OCI-LY3 (cell line): ENCODE measurements around the gene ARID5B.
A peak's percentile ranks its signal among the peaks of the same experiment; 100 is the strongest.

Experiments
- H2AFZ ChIP-seq: fragments of 200-600, 300-600 bp; shearing (Covaris generic); 2 replicates; pipeline ENCODE4 v1.6.0; 2014; ENCODE audit warnings: antibody characterized with exemption, low read depth, low read length
- H3K27ac ChIP-seq: fragments of 200-600, 300-600 bp; sonication (generic); 2 replicates; pipeline ENCODE4 v1.5.1; 2014; ENCODE audit warnings: mild to moderate bottlenecking, low read length, moderate library complexity, mixed read lengths
- H3K27me3 ChIP-seq: fragments of 200-600, 300-600 bp; sonication (generic); 2 replicates; pipeline ENCODE4 v1.6.1; 2014; ENCODE audit warnings: low read depth, low read length, mixed read lengths
- H3K36me3 ChIP-seq: fragments of 200-600, 300-600 bp; sonication (generic); replicated peaks from 2 replicates; pipeline ENCODE3; 2014; ENCODE audit warnings: low read depth, low read length, mixed read lengths
- H3K4me1 ChIP-seq: fragments of 300-600, 200-600 bp; sonication (generic); 2 replicates; pipeline ENCODE4 v1.6.1; 2014; ENCODE audit warnings: low read length, mixed read lengths
- H3K4me2 ChIP-seq: fragments of 200-600, 300-600 bp; sonication (generic); 2 replicates; pipeline ENCODE4 v1.6.1; 2014; ENCODE audit warnings: low read length, mixed read lengths
- H3K4me3 ChIP-seq: fragments of 300-600, 200-600 bp; sonication (generic); 2 replicates; pipeline ENCODE4 v1.5.1; 2014; ENCODE audit warnings: antibody characterized with exemption, mild to moderate bottlenecking, low read length, moderate library complexity
- H3K79me2 ChIP-seq: fragments of 300-600, 200-600 bp; shearing (Covaris generic); 2 replicates; pipeline ENCODE4 v1.6.1; 2014; ENCODE audit warnings: mild to moderate bottlenecking, low read length, mixed read lengths
- H3K9ac ChIP-seq: fragments of 300-600, 200-600 bp; shearing (Covaris generic); 2 replicates; pipeline ENCODE4 v1.6.0; 2014; ENCODE audit warnings: mild to moderate bottlenecking, low read length, moderate library complexity
- H3K9me3 ChIP-seq: fragments of 200-600, 300-600 bp; shearing (Covaris generic); 2 replicates; pipeline ENCODE4 v1.6.1; 2014; ENCODE audit warnings: low read length, mixed read lengths; ENCODE audit not compliant: insufficient read depth
- H4K20me1 ChIP-seq: fragments of 200-600, 300-600 bp; sonication (generic); 2 replicates; pipeline ENCODE4 v1.6.1; 2016; ENCODE audit warnings: low read length, mixed read lengths; ENCODE audit not compliant: insufficient read depth
- EZH2phosphoT487 ChIP-seq: fragments of 200-600 bp; shearing (Covaris generic); IDR thresholded peaks from 2 replicates; pipeline ENCODE4 v1.6.1; 2018; ENCODE audit warnings: antibody characterized with exemption, mixed run types, low read depth
- TF ChIP-seq, protein P1 (sequence below): fragments of 200-600, 300-600 bp; sonication (generic); IDR thresholded peaks from 2 replicates; pipeline ENCODE4 v1.5.1; 2014; ENCODE audit warnings: antibody characterized with exemption, low read length, low read depth

ARID5B gene

DNA sequence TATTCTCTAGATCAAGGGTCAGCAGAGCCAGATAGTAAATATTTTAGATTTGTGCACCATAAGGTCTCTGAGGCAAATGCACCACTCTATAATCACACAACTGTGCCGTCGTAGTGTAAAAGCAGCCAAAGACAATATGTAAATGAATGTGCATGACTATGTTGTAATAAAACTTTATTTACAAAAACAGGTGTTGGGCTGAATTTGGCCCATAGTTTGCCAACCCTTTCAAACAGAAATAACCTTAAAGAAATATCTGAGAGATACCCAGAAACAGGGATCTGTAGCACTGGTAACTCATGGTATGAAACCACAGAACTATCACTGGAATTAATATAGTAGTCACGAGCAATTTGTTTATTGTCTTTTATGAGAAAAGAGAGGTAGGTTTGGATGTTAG is 86.0 kb downstream of the ARID5B start:
- Histone ChIP-seq H3K4me3 (peak overlapping the region; percentile 55), H3K9me3 (no peaks in the 10 kb centered on the region), H3K4me1 (peaks cover 55% of the 10 kb centered on the region), H3K27ac (peak overlapping the region; percentile 90), H3K27me3 (no peaks in the 10 kb centered on the region), H4K20me1 (no peaks in the 10 kb centered on the region), H3K4me2 (peak overlapping the region; percentile 64), H3K36me3 (no peaks in the 10 kb centered on the region), H2AFZ (no peak overlapping the region), H3K79me2 (no peaks in the 10 kb centered on the region), H3K9ac (peak overlapping the region; percentile 46; the same call in 1 of the 2 replicates)
- no peak for TF ChIP-seq EZH2phosphoT487
- TF ChIP-seq, protein P1, sequence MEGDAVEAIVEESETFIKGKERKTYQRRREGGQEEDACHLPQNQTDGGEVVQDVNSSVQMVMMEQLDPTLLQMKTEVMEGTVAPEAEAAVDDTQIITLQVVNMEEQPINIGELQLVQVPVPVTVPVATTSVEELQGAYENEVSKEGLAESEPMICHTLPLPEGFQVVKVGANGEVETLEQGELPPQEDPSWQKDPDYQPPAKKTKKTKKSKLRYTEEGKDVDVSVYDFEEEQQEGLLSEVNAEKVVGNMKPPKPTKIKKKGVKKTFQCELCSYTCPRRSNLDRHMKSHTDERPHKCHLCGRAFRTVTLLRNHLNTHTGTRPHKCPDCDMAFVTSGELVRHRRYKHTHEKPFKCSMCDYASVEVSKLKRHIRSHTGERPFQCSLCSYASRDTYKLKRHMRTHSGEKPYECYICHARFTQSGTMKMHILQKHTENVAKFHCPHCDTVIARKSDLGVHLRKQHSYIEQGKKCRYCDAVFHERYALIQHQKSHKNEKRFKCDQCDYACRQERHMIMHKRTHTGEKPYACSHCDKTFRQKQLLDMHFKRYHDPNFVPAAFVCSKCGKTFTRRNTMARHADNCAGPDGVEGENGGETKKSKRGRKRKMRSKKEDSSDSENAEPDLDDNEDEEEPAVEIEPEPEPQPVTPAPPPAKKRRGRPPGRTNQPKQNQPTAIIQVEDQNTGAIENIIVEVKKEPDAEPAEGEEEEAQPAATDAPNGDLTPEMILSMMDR = no peak

DNA sequence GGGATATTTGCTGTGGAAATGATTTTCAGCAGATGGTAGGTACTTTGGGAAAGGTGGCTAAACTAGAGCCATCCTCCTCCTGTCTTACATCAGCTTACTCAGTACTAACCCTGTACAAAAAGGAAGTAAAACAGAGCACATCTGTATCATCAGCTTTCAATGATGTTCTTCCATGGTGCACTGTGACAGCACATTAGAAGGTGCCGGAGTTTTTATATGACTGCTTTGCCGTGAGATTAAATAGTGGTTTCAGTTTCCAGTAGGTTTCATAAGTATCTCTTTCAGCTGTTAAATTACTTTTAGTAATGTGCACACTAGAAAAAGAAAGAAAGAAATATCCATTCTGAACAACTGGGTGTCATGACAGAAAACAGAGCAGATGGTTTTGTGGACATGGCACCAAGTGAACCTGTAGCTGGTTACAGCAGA is 86.5 kb downstream of the ARID5B start:
- peak overlapping the region; percentile 90 for H3K27ac ChIP-seq
- no peaks in the 10 kb centered on the region for H4K20me1 ChIP-seq
- TF ChIP-seq EZH2phosphoT487 = no peak
- TF ChIP-seq, protein P1 = no peak
- H3K79me2 ChIP-seq = no peaks in the 10 kb centered on the region
- H3K27me3 ChIP-seq = no peaks in the 10 kb centered on the region
- peak overlapping the region; percentile 55 for H3K4me3 ChIP-seq
- no peak overlapping the region for H2AFZ ChIP-seq
- H3K36me3 ChIP-seq = no peaks in the 10 kb centered on the region
- no peaks in the 10 kb centered on the region for H3K9me3 ChIP-seq
- H3K4me1 ChIP-seq = peaks cover 59% of the 10 kb centered on the region
- H3K9ac ChIP-seq = peak overlapping the region; percentile 67
- H3K4me2 ChIP-seq = peak overlapping the region; percentile 64

DNA sequence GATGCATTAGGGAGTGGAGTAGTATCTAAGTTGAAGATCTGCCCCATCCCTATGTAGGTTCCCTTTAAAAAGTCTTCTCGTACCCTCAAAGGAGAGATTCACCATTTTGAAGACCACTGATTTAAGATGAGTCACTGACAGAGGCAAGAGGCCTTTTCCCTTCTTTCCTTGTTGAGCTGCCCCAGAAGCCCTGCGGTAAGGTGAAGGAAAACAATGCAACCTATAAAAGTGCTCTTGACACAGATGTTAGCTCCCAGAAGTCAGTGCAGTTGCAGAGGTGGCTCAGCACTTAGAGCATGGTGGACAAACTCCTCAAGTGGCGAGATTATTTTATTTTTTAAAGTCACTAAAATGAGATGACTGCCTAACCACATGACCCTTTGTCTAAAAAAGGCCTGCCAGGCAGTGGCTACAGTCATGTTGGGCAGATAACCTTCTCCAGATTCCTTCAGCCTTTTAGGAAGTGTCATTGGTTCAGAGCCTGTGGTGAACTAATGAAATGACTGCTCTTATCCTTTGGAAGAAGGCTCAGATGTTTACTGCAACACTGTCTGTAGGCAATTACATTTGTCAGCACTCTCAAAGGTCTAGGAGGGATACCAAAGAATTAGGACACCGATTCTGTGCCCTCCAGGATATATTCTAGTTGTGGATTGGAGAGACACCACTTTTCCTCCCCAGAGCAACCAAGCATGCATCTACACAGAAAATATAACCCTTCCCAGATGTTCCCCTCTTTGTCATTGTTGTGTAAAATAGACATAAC is 88.7 kb downstream of the ARID5B start:
- H3K79me2 ChIP-seq = no peaks in the 10 kb centered on the region
- no peak overlapping the region for H3K9ac ChIP-seq
- H4K20me1 ChIP-seq = no peaks in the 10 kb centered on the region
- H3K36me3 ChIP-seq = no peaks in the 10 kb centered on the region
- no peak overlapping the region for H2AFZ ChIP-seq
- no peak overlapping the region for H3K4me2 ChIP-seq
- no peaks in the 10 kb centered on the region for H3K27me3 ChIP-seq
- H3K4me3 ChIP-seq = no peak overlapping the region
- H3K9me3 ChIP-seq = no peaks in the 10 kb centered on the region
- no peak overlapping the region for H3K27ac ChIP-seq
- H3K4me1 ChIP-seq = peaks cover 72% of the 10 kb centered on the region
- TF ChIP-seq, protein P1 = no peak
- TF ChIP-seq EZH2phosphoT487 = no peak

DNA sequence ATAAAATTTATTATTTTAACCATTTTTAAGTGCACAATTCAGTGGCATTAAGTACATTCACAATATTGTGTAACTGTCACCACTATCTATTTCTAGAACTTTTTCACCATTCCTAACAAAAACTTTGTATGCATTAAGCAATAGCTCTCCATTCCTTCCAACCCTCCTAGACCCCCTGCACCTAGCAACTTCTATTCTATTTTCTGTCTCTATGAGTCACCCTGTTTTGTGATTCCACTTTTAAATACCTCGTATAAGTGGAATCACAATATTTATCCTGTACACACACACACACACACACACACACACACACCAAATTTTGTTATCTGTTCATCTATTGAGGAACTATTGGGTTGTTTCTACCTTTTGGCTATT is 89.2 kb downstream of the ARID5B start:
- Histone ChIP-seq H2AFZ (no peak overlapping the region), H3K9me3 (no peaks in the 10 kb centered on the region), H3K79me2 (no peaks in the 10 kb centered on the region), H3K9ac (no peak overlapping the region), H3K4me1 (peaks cover 74% of the 10 kb centered on the region), H3K36me3 (no peaks in the 10 kb centered on the region), H3K27me3 (no peaks in the 10 kb centered on the region), H3K27ac (no peak overlapping the region), H4K20me1 (no peaks in the 10 kb centered on the region), H3K4me3 (no peak overlapping the region), H3K4me2 (no peak overlapping the region)
- TF ChIP-seq, protein P1 = no peak
